Epidermal melanocyte (primary cell): Measurements from ENCODE around the gene CEP170B.
"Not testable (repeated sequence)": the region's sequence is repeated elsewhere in the genome, so short reads cannot be mapped to it uniquely, and the experiment has no call there.

ENCODE experiments used
- DNase-seq: peaks from one replicate; pipeline ENCODE4 v3.0.0; 2011; ENCODE audit warnings: low spot score; ENCODE audit not compliant: insufficient read length

Gene CEP170B

GRCh38 chr14:104904650-104905578 is 39.8 kb downstream of the CEP170B start:
- DNase-seq, result not testable (repeated sequence)

DNA sequence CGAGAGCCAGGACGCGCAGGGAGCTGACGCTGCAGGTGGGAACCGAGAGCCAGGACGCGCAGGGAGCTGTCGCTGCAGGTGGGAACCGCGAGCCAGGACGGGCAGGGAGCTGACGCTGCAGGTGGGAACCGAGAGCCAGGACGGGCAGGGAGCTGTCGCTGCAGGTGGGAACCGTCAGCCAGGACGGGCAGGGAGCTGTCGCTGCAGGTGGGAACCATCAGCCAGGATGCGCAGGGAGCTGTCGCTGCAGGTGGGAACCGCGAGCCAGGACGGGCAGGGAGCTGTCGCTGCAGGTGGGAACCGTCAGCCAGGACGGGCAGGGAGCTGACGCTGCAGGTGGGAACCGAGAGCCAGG is 40.5 kb downstream of the CEP170B start:
- DNase-seq, result not testable (repeated sequence)

GRCh38 chr14:104908303-104908702 is 43.2 kb downstream of the CEP170B start:
- DNase-seq, result no peak

DNA sequence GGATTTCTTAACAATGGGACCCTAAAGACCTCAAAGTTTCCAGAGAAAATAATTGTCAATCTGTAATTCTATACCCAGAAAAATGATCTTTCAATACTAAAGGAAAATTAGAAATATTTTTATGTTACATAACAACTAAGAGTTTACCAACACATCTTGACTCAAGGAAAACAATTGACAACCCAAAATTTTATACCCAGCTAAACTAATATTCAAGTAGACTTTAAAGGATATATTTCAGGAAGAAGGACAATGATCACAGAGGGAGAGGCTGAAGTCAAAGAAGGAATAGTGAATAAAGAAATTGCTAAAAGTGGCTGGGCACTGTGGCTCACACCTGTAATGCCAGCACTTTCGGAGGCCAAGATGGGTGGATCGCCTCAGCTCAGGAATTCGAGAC is 47.0 kb downstream of the CEP170B start:
- DNase-seq, result no peak

DNA sequence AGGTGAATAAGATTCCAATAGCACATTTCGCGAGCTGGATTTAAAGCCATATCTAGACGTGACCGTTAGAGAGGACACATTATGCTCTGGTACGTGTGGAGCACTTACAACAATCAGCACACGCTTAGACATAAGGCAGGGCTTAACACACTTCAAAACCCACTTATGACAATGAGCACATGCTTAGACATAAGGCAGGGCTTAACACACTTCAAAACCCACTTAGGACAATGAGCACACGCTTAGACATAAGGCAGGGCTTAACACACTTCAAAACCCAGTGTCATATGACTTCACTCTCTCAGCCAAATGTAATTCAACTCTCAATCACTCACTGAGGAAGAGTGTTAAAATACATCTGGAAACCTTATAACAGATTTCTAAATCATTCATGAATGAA is 48.4 kb downstream of the CEP170B start:
- no peak for DNase-seq

GRCh38 chr14:104917116-104917515 is 52.0 kb downstream of the CEP170B start:
- DNase-seq, result no peak

- no peak for DNase-seq
These were observed 52.9 kb downstream of the CEP170B start for GRCh38 chr14:104917993-104918392.

- DNase-seq, result not testable (repeated sequence)
These were observed 54.3 kb downstream of the CEP170B start for GRCh38 chr14:104919152-104919992.

- DNase-seq, result no peak
These were observed 54.9 kb downstream of the CEP170B start for GRCh38 chr14:104919993-104920315.

DNA sequence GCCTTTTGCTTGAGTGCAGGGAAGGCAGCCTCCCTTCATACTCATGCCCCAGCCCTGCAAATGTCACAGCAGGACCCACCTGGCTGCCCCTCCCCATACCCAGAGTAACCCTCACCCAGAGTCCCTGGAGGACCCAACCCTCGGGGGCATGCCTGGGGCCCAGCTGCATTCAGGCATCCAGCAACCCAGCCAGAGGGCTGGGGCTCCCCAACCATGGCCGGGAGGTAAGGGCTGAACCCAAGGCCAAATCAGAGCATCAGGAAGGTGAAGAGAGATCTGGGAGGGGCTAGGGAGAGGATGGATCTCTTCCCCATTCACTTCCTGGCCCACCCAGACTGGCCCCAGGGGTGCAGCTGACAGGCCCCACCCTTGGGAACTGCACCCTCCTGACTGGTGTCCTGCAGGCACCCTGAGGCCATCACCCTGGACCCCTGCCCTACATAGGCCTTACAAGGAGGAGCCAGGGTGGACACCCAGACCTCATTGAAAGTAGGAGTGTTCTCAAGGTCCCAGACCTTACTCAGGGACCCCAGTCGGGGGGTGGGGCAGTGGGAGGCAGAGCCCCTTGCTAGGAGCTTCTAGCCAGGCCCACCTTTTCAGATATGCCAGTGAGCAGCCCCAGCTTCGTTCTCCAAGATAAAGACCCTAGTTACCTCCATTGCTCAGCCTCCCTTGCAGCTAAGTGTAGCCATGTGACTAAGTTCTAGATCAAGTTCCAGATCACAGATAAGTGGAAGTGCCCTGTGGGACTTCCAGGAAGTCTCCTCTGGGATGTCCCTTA is 58.8 kb downstream of the CEP170B start:
- DNase-seq, result no peak

- DNase-seq, result no peak
These were observed 59.5 kb downstream of the CEP170B start, which contains the start of gene PLD4 for GRCh38 chr14:104924421-104925213. TSS of gene PLD4 (plus strand) at chr14:104924879. CDS start at chr14:104927141, 2,262 bp downstream.

DNA sequence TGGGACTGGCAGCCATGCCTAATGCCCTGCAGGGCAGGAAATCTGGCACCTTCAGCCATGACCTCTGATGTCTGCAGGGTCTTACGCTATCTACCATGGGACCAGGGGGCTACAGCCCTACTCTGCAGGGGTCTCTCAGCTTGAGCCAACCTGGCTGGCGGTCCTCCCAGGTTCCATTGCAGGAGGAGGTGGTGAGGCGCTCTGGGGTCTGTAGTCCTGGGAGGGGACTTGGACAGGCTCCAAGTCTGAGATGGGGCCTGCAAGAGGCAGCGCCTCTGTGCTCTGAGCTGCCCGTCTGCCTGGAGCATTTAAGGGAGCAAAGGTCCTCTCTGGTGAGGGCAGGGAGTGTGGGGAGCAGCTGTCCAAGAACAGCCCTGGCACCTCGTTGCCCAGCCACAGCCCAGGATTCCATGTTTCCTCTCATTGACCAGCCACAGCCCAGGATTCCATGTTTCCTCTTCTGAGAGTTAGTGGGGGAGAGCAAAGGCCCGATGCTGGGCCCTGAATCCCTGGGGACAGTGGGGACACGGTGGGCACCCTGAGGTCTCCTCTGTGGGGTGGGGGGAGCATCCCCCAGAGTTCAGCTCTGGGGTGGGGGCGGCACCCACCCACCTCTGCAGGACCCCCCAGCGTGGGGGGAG is 60.3 kb downstream of the CEP170B start:
- DNase-seq, result no peak

DNA sequence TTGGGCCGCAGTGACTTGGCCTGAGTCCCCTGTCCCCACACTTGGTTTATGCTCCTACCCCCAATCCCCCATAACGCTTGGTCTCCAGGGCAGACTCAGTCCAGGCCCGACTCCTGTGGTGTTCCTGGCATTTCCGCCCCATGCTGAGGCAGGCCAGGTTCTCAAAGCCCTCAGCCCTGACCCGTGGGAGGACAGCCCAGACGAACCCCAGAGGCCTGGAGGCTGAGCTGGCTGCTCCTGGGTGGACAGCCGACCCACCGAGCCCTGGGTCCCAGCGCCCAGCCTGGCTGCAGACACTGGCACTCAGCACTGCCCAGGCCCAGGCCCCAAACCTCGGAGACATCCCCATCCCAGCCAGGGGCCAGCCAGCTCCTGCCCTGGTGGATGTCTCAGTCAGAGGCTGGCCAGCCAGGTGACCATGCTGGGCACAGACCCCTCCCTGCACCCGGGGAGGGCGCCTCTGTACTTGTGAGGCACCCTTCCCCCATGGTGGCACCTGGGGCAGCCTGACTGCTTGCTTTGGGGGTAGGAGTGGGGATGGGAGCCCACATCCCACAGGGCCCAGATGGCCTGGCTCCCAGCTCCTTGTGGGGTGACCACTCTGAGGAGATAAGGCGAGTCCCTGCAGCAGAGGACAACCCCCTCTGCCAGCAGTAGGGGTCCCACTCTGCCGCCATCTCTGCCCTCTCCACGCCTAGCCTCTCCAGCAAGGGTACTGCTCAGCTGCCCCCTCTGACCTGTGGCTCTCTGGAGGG is 61.0 kb downstream of the CEP170B start:
- no peak for DNase-seq

GRCh38 chr14:104926619-104927431 is 61.8 kb downstream of the CEP170B start:
- DNase-seq, result no peak

DNA sequence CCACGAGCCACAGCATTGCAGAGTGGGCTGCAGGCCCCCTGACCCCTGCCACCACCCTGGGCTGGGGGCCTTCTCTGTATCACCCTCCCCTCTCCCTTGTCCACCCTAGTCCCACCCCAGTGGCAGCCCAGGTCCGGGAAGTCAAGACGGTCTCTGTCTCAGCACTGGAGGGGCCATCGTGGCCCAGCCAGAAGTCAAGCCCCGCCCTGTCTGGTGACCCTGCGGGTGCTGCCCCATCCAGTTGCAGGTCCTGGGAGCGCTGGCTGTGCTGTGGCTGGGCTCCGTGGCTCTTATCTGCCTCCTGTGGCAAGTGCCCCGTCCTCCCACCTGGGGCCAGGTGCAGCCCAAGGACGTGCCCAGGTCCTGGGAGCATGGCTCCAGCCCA is 62.4 kb downstream of the CEP170B start:
- DNase-seq, result no peak

GRCh38 chr14:104927901-104928300 is 62.8 kb downstream of the CEP170B start:
- DNase-seq, result no peak

GRCh38 chr14:104928391-104929133 is 63.5 kb downstream of the CEP170B start:
- DNase-seq, result no peak
